ENCODE measurements around the gene CDK3.
"Not testable (repeated sequence)": the region's sequence is repeated elsewhere in the genome, so short reads cannot be mapped to it uniquely, and the experiment has no call there.

CDK3 gene

DNA sequence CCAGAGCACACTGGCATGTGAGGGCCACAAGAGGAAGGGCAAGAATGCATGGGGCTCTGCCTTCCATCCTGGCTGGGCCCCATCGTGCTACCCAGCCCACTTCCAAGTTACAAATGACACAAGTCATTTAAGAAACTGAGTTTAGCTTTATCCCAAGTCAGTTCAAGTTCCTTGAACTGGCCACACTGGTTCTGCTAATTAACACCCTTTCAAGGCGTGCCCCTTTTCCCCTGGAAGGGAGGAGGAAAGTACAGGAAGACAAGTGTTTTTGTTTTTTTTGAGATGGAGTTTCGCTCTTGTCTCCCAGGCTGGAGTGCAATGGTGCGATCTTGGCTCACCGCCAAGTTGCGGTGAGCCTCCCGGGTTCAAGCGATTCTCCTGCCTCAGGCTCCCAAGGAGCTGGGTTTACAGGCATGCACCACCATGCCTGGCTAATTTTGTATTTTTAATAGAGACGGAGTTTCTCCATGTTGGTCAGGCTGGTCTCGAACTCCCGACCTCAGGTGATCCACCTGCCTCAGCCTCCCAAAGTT lies 43.9 kb downstream of the CDK3 start:
- not testable (repeated sequence) for DNase-seq

DNA sequence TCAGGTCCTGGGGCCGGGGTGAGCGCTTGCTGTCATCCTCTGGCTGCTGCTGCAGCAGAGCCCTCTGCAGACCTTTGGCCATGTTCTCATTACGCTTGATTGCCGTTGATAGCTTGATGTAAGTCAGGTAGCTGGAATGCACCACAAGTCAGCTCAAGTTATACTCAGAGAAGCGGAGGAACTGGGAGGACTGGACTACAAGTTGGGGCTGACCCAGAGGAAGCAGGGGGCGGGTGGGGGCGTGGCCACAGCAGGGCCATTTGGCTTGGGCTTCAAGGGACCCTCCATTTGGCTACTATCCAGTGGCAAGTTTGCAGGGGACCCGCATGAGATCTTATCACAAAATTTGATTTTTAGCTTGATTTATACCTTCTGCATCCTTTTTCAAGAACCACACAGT lies 45.4 kb downstream of the CDK3 start:
- DNase-seq = no peak

DNA sequence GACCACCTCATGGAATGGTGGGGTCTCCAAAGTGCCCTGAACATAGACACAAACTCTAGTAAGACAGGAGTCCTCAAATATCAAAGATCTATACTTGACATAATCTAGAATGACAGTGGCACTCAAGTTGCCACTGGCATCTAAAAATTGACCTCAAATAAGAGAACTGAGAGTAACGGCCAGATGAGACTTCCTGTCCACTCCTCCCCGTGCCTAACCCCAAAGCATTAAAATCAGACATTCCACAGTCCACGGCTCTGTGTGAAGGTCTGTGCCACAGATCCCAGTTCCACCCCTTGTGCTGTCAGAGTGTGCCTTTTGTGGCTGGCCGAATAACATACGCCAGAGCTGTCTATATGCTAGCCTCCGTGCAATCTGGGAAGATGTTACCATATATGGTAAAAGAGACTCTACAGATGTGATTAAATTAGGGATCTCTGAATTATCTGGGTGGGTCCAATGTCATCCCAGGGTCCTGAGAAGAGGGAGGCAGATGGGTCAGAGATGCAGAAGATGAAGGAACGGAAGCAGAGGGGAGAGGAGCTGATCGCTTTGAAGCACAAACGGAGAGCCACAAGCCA lies 47.5 kb downstream of the CDK3 start:
- no peak for DNase-seq

DNA sequence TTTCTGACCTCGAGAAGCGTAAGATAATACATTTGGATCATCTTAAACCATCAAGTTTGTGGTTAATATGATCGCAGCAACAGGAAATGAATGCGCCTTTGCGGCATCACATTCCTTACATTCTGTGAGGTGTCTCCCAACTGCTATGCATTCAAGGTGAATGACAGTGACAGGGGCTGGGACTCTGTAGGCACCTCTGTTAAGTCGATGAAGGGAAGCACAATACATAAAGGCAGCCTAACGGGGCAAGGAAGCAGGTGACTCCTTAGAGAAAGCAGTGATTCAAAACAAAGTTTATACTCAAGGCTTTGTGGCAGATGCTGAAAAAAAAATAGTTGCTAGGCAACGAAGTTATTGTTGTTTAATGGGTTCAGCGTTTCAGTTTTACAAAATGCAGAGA lies 48.1 kb downstream of the CDK3 start:
- DNase-seq = no peak

DNA sequence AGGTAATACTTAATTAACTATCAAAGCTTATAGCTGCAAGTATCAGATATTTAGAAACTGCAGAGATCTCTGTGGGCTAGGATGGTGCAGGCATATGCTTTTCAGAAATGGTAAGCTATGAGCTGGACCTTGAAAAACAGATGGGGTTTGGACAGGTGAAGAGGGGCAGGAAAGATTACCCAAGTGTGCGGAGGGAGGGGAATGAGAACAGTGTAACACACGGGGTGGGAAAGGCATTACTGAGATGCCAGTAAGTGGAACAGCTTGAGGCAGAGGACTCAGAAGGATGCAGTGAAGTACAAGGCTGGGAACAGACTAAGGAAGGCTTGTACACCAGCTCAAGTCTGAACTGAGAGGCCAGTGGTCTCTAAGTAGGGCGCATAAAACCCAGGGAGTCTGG lies 48.6 kb downstream of the CDK3 start:
- no peak for DNase-seq

DNA sequence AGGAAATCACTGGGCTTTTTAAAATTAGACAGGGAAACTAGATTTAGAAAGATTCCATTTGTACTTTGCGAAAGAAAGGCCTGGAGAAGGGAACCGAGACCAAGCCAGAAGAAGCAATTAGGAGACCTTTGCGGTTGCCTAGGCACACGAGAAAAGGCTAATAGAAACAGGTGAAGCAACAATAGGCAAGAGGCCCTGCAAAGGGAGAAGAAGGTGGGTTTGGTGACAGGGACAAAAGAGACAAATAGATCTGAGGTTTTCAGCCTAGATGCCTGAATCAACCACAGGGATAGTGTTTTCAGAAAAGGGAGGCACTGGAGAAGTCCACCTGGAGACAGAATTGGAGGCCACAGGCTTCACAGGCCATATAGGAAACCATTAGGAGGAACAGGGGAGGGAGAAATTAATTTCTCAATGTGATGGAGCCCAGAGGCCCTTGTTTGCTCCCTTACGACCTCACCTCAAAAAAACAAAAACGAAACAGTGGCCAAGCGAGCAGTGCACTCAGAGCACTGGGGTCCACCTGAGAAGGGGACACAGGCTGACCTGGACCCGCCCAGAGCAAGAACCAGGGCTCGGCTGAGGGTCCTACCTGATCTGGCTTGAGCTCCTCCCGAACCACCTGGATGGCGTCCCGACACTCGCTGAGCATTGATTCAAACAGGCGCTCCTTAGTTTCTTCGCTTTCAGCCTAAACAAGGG lies 49.3 kb downstream of the CDK3 start:
- peak; percentile 8 to 20 for DNase-seq

DNA sequence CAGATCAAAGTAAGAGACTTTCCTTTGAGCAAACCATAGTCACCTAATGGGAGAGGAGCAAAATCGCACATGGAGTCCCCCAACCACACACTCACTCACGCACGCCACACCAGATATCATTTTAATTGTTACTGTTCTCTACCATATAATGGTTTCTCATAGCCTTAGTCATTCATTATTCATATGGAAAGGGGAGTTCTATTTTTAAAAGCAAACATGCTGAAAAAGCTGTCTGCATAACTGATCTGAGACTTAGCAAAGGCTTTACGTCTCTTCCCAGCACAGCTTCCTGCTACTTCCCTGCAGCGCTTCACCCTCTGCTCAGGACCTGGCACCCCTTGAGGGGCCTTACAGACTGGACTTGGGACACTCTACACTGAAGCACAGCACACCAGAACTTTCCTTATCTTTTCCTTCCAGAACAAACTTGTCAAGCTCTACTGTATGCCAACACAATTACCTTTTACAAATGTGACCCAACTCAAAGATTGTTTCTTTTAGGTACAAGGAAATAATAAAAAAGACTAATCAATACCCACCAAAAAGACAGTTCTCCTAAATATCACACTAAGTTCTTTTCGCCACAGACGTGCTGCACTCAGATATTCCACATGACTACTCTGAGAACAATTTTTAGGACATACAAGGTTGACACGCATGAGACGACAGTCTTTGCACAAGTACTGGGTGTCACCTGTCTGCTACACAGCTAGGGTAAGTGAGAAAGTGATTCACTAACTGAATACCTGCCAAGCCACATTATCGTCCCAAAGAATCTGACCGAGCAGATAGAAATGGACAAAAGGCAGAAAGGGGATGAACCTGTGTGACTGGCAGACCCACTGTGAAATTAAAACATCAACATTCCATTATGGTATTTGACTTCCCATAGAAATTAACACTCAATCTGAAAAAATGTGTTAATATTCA lies 50.1 kb downstream of the CDK3 start:
- no peak for DNase-seq

DNA sequence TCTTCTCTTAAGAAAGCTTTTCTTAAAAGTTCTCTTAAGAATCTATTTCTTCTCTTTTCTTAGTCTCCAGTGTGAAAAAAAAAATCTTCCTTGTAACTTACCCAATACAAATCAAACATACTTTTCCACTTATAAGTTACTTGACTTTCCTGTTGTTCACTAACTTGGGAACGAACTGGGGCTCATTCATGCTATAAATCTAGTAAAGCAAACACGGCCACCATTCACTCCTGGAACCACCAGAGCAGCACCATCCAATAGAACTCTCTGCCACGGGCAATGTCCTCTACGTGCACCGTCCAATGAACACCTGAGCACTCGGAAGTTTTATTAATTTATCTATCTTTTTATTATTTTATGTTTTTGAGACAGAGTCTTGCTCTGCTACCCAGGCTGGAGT lies 50.9 kb downstream of the CDK3 start:
- no peak for DNase-seq

DNA sequence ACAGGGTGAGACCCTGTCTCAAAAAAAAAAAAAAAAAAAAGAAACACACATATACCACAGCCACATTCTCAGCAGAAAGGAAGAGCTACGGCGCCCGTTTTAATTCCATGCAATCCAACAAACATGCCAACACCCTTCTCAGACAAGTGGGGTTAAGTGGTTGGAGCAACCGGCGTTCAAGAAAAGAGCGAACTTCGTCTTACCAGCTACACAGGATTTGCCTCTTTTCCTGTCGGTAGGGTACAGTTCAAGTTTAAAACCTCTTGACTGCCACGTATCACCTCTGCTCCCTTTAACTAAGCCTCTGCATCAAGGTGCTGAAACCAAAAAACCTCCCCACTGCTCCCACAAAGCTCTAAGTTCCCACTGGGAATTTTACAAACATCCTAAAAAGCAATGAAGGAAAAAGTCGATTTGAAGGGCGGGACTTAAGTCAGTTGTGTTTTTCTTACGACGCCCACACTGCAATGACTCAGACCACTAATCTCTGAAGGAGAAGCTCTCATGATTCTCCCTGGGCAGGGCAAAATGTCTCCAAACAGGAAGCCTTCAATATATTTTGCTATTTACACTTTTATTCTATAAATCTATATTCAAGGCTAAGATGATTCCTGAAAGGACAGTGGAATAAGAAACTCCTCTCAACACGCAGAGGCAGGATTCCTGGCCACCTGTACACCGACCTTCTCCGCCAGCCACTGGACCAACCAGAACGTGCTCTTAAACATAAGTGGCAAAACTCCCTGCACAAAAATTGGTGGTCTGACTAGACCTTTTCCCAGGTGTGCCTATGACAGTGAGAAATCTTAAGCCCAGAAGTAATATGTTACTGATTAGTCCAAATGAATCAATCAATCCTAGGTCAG lies 52.8 kb downstream of the CDK3 start:
- no peak for DNase-seq

DNA sequence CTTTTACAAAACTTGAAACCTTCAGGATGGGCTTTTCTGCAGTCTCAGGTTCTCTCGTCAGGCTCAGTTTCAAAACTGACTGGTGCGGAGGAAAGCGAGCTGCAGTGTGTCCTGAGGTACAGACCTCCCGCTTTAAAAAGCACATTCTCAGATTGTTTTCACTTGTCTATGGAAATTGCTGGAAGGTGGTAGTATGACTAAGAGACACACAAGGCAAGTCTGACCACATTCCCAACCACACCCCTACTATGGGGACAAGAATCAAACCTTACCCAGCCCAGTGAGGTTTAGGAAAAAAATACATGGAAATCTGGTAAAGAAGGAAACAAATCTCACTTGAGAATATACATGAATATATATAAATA lies 53.4 kb downstream of the CDK3 start:
- DNase-seq = no peak

Data from NCI-H1930 (cell line).